Trophoblast cell (in vitro differentiated cells and primary cell): Measurements from ENCODE around the gene C16orf74.

Experiments
- DNase-seq, 2 donors: peaks; one replicate each; pipeline ENCODE4 v3.0.0-alpha.2; 2016
- H2AFZ ChIP-seq: 2 replicates; pipeline ENCODE4 v1.6.1; 2013; ENCODE audit warnings: low read length, moderate library complexity, mild to moderate bottlenecking; ENCODE audit not compliant: insufficient read depth, poor library complexity
- H2AK5ac ChIP-seq: 2 replicates; pipeline ENCODE4 v1.6.1; 2013; ENCODE audit warnings: mild to moderate bottlenecking, low read length
- H2BK120ac ChIP-seq: 2 replicates; pipeline ENCODE4 v1.6.1; 2013; ENCODE audit warnings: low read length, mild to moderate bottlenecking, moderate library complexity; ENCODE audit not compliant: insufficient read depth, poor library complexity
- H2BK12ac ChIP-seq: 2 replicates; pipeline ENCODE4 v1.6.1; 2013; ENCODE audit warnings: mild to moderate bottlenecking, low read length, moderate library complexity
- H2BK5ac ChIP-seq: 2 replicates; pipeline ENCODE4 v1.6.1; 2013; ENCODE audit warnings: low read length, low read depth, moderate library complexity, mild to moderate bottlenecking; ENCODE audit not compliant: poor library complexity
- H3K14ac ChIP-seq: 2 replicates; pipeline ENCODE4 v1.6.1; 2013; ENCODE audit warnings: mild to moderate bottlenecking, low read length
- H3K18ac ChIP-seq: 2 replicates; pipeline ENCODE4 v1.6.1; 2013; ENCODE audit warnings: mild to moderate bottlenecking, low read length
- H3K23ac ChIP-seq: 2 replicates; pipeline ENCODE4 v1.6.1; 2013; ENCODE audit warnings: low read length
- H3K27ac ChIP-seq: 2 replicates; pipeline ENCODE4 v1.5.1; 2013; ENCODE audit warnings: low read depth, mild to moderate bottlenecking, inconsistent platforms, low read length, moderate library complexity
- H3K27me3 ChIP-seq: 2 replicates; pipeline ENCODE4 v1.6.1; 2013; ENCODE audit warnings: inconsistent platforms, mild to moderate bottlenecking, low read length, moderate library complexity; ENCODE audit not compliant: insufficient read depth
- H3K36me3 ChIP-seq, 2 experiments: 1 replicate in 1 of 2; 2 replicates in 1 of 2; pipeline ENCODE4 v1.6.1; 2013; ENCODE audit warnings: low read length in 2 of 2, mild to moderate bottlenecking in 2 of 2, moderate library complexity in 1 of 2; ENCODE audit not compliant: insufficient read depth in 2 of 2, control insufficient read depth in 1 of 2
- H3K4ac ChIP-seq: 2 replicates; pipeline ENCODE4 v1.6.1; 2013; ENCODE audit warnings: low read depth, mild to moderate bottlenecking, low read length, moderate library complexity
- H3K4me1 ChIP-seq, 2 experiments: 1 replicate in 1 of 2; 2 replicates in 1 of 2; pipeline ENCODE4 v1.6.1; 2013; ENCODE audit warnings: low read length in 2 of 2, mild to moderate bottlenecking in 2 of 2, moderate library complexity in 1 of 2; ENCODE audit not compliant: insufficient read depth in 2 of 2, control insufficient read depth in 1 of 2
- H3K4me2 ChIP-seq: 2 replicates; pipeline ENCODE4 v1.6.1; 2013; ENCODE audit warnings: inconsistent platforms, mild to moderate bottlenecking, low read length, moderate library complexity
- H3K4me3 ChIP-seq: 2 replicates; pipeline ENCODE4 v1.5.1; 2013; ENCODE audit warnings: mild to moderate bottlenecking, low read depth, low read length, inconsistent platforms
- H3K79me1 ChIP-seq: one replicate; pipeline ENCODE4 v1.6.1; 2013; ENCODE audit warnings: low read length
- H3K79me2 ChIP-seq: 2 replicates; pipeline ENCODE4 v1.6.1; 2013; ENCODE audit warnings: low read length, mild to moderate bottlenecking; ENCODE audit not compliant: control insufficient read depth, insufficient read depth, poor library complexity
- H3K9ac ChIP-seq: 2 replicates; pipeline ENCODE4 v1.6.1; 2013; ENCODE audit warnings: mild to moderate bottlenecking, low read length
- H3K9me3 ChIP-seq: 2 replicates; pipeline ENCODE4 v1.6.1; 2013; ENCODE audit warnings: low read depth, mild to moderate bottlenecking, control low read depth, inconsistent platforms, low read length; ENCODE audit not compliant: insufficient read depth
- H4K12ac ChIP-seq: 2 replicates; pipeline ENCODE4 v1.6.1; 2013; ENCODE audit warnings: low read depth, mild to moderate bottlenecking, low read length, moderate library complexity
- H4K8ac ChIP-seq: 2 replicates; pipeline ENCODE4 v1.6.1; 2013; ENCODE audit warnings: low read depth, mild to moderate bottlenecking, low read length, moderate library complexity
- H4K91ac ChIP-seq: one replicate; pipeline ENCODE4 v1.6.1; 2013; ENCODE audit warnings: low read depth, mild to moderate bottlenecking, low read length, moderate library complexity
- WGBS: extraction: QIAGEN DNeasy Blood & Tissue Kit; methylation state at CpG from one replicate; pipeline ENCODE4 v1.1.7; 2013; ENCODE audit warnings: missing lambda C conversion rate; ENCODE audit not compliant: insufficient read length, insufficient coverage; ENCODE audit errors: extremely low coverage; 5-methylcytosine and 5-hydroxymethylcytosine counted together

C16orf74 gene

DNA sequence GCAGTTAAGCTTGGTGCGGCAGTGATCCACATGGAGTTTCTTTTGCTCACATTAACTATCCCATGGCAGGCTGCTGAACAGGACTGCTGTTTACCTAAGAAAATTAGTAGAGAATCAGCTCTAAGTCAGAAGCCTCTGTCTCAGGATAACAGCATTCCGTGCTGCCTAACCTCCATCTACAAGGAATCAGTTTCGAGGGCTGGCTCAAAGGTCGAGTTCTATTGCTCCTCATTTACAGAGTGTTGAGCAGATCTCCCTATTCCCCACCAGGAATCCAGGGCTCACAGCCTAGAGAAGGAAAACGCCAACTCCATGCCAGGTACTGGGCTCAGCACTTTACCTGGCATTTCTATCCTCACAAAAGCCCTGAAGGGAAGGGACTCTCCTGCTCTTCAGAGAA is 72.1 kb downstream of the C16orf74 start:
- no CpG with 5 or more reads among the region's 5 CpGs for WGBS
- Histone ChIP-seq H3K36me3 (peaks cover 29 to 54% of the 10 kb centered on the region in 2 experiments), H3K79me1 (no peaks in the 10 kb centered on the region), H3K4me2 (no peak overlapping the region), H2BK12ac (no peak overlapping the region), H3K14ac (no peak overlapping the region), H4K91ac (no peak overlapping the region), H3K9ac (no peak overlapping the region), H3K23ac (no peak overlapping the region), H4K12ac (no peak overlapping the region), H3K27ac (no peak overlapping the region), H3K4me1 (no peaks in the 10 kb centered on the region), H2BK5ac (no peak overlapping the region), H2AFZ (no peak overlapping the region), H4K8ac (no peak overlapping the region), H3K18ac (no peak overlapping the region), H2BK120ac (no peak overlapping the region), H2AK5ac (no peak overlapping the region), H3K4ac (no peak overlapping the region), H3K27me3 (no peaks in the 10 kb centered on the region), H3K9me3 (no peaks in the 10 kb centered on the region), H3K4me3 (no peak overlapping the region), H3K79me2 (no peaks in the 10 kb centered on the region)
- DNase-seq, result no peak

DNA sequence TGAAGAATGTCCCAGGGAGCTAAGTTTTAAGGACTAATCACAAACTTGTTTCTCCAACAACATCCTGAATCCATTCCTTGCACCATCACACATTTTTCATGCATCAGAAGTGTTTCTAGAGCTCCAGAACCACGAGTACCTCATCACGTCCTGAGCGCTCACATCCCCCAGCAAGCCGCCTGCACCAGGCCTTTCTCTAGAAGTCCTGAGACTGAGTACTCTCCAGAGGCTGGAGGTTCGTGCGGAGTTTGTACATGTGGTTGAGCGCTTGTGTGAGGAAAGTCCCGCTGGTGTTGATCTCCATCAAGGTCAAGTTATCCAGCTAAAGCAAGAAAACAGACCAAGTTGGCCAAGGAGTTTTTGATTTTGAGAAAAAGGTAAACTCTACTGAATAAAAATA is 72.9 kb downstream of the C16orf74 start:
- no peak overlapping the region for H3K9ac ChIP-seq
- H2AFZ ChIP-seq, result no peak overlapping the region
- H3K27me3 ChIP-seq, result no peaks in the 10 kb centered on the region
- no peak overlapping the region for H3K4me3 ChIP-seq
- H3K23ac ChIP-seq, result no peak overlapping the region
- no peaks in the 10 kb centered on the region for H3K4me1 ChIP-seq
- H3K9me3 ChIP-seq, result no peaks in the 10 kb centered on the region
- no peaks in the 10 kb centered on the region for H3K79me1 ChIP-seq
- WGBS, result no CpG with 5 or more reads among the region's 8 CpGs
- no peaks in the 10 kb centered on the region for H3K79me2 ChIP-seq
- no peak overlapping the region for H4K91ac ChIP-seq
- H2BK12ac ChIP-seq, result no peak overlapping the region
- H3K4ac ChIP-seq, result no peak overlapping the region
- no peak overlapping the region for H2AK5ac ChIP-seq
- H3K4me2 ChIP-seq, result no peak overlapping the region
- no peak overlapping the region for H4K12ac ChIP-seq
- no peak overlapping the region for H4K8ac ChIP-seq
- no peak overlapping the region for H3K27ac ChIP-seq
- no peak overlapping the region for H2BK120ac ChIP-seq
- no peak overlapping the region for H3K14ac ChIP-seq
- peak in 1 of 2 donors; percentile 26 for DNase-seq
- no peak overlapping the region for H2BK5ac ChIP-seq
- H3K36me3 ChIP-seq, result peaks cover 32 to 57% of the 10 kb centered on the region in 2 experiments
- no peak overlapping the region for H3K18ac ChIP-seq

DNA sequence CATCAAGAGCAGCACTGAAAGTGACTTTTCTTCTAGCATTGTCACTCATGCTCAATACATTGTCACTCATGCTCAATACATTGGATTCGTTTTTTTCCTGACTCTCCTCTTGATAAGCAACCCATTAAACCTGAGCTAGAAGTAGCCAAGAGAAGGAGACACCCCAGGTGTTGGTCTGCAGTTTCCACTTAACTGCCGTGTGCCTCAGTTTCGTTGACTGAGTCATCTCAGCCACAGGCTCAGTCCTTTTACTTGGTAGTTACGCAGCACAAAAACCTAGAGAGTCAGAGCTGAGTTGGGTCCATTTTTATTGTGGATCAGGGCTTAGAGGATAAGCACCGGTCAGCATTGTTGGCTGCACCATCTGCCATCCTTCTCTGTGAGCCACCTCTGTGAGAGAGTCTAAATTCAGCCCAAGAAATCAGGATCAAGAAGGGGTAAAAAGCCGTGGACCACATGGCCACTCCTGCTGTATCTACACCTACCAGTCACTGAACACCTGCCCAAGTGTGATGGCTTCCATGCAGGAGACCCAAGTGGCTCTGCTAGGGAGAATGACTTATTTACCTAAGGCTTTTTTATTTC is 73.4 kb downstream of the C16orf74 start:
- Histone ChIP-seq H3K36me3 (peaks cover 34 to 62% of the 10 kb centered on the region in 2 experiments), H4K12ac (no peak overlapping the region), H2BK12ac (no peak overlapping the region), H3K4ac (no peak overlapping the region), H3K9ac (no peak overlapping the region), H3K4me2 (no peak overlapping the region), H4K91ac (no peak overlapping the region), H3K23ac (no peak overlapping the region), H4K8ac (no peak overlapping the region), H2AK5ac (no peak overlapping the region), H3K79me1 (no peaks in the 10 kb centered on the region), H3K27me3 (no peaks in the 10 kb centered on the region), H3K9me3 (no peaks in the 10 kb centered on the region), H3K4me1 (no peaks in the 10 kb centered on the region), H3K14ac (no peak overlapping the region), H3K4me3 (no peak overlapping the region), H3K18ac (no peak overlapping the region), H2BK120ac (no peak overlapping the region), H3K79me2 (no peaks in the 10 kb centered on the region), H2BK5ac (no peak overlapping the region), H2AFZ (no peak overlapping the region), H3K27ac (no peak overlapping the region)
- DNase-seq, result peak in 1 of 2 donors; percentile 19
- WGBS, result no CpG with 5 or more reads among the region's 6 CpGs

DNA sequence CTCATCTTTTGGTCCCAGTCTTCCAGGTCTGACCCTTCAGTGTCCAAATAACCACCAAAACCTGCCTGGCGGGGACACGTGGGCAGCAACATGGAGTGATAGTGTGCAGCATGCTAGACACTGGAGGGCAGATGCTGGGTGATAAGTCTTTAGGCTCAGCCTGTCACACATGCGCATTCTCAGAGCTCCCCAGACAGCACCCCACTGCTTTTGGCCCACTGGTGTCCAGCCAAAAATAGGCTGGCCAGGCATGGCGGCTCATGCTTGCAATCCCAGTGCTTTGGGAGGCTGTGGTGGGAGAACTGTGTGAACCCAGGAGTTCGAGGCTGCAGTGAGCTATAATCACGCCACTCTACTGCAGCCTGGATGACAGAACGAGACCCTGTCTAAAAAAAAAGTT is 74.4 kb downstream of the C16orf74 start:
- Histone ChIP-seq H3K23ac (no peak overlapping the region), H3K4me1 (no peaks in the 10 kb centered on the region), H3K4me3 (peak overlapping the region; percentile 0), H3K36me3 (peaks cover 43 to 71% of the 10 kb centered on the region in 2 experiments), H2BK120ac (no peak overlapping the region), H2AFZ (no peak overlapping the region), H3K27me3 (no peaks in the 10 kb centered on the region), H2BK5ac (no peak overlapping the region), H3K18ac (no peak overlapping the region), H3K27ac (no peak overlapping the region), H3K79me1 (no peaks in the 10 kb centered on the region), H3K9ac (no peak overlapping the region), H4K91ac (no peak overlapping the region), H3K4me2 (no peak overlapping the region), H3K14ac (no peak overlapping the region), H3K4ac (no peak overlapping the region), H2AK5ac (no peak overlapping the region), H3K79me2 (no peaks in the 10 kb centered on the region), H2BK12ac (no peak overlapping the region), H4K12ac (no peak overlapping the region), H3K9me3 (no peaks in the 10 kb centered on the region), H4K8ac (no peak overlapping the region)
- DNase-seq, result peak in 1 of 2 donors; percentile 22
- WGBS, result no CpG with 5 or more reads among the region's 7 CpGs
